ENCODE data around the gene EXOC1. TPM values are rescaled to one million over a fixed set of nuclear protein-coding genes. Genes with fewer than 3 reads are reported as not detected.
A peak's percentile ranks its signal among the peaks of the same experiment; 100 is the strongest.

The EXOC1 gene
- total and polyA plus RNA-seq, 4 donors, result 4.2 to 18.0 (median 8.5) TPM

DNA sequence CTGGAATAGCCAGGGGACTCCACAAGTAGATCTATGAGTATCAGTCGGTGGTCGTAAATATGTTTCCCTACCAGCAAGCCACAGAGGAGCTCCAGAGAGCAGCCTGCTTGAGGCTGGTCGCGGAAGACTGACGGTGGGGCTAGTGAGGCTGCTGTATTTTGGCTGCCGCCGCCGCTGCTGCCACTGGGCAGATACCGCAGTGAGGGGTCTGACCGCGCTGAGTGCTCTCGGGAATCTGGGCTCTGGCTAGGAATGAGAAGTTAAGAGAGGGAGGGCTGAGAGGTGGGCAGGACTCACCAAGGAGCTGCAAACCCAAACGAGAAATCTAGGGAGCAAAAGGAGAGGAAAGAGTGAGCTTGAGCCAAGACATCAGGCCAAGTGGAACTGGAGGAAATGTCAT, 33.8 kb upstream of the EXOC1 start, which contains the start of gene EXOC1L:
Gene EXOC1L (plus strand): TSS at position 157 of the 400 bp plus-strand sequence. CDS start 237 bp downstream, at position 394.
- 10% methylated on average over 13 of the region's 13 CpGs for WGBS
- no peak for TF ChIP-seq NR2F2 (IDR thresholded peaks at IDR 0.05)
- TF ChIP-seq, protein P1, sequence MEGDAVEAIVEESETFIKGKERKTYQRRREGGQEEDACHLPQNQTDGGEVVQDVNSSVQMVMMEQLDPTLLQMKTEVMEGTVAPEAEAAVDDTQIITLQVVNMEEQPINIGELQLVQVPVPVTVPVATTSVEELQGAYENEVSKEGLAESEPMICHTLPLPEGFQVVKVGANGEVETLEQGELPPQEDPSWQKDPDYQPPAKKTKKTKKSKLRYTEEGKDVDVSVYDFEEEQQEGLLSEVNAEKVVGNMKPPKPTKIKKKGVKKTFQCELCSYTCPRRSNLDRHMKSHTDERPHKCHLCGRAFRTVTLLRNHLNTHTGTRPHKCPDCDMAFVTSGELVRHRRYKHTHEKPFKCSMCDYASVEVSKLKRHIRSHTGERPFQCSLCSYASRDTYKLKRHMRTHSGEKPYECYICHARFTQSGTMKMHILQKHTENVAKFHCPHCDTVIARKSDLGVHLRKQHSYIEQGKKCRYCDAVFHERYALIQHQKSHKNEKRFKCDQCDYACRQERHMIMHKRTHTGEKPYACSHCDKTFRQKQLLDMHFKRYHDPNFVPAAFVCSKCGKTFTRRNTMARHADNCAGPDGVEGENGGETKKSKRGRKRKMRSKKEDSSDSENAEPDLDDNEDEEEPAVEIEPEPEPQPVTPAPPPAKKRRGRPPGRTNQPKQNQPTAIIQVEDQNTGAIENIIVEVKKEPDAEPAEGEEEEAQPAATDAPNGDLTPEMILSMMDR (IDR thresholded peaks at IDR 0.05; ENCODE audit: low read depth, low read length, missing input control), result no peak
- TF ChIP-seq HNF4A (conservative IDR thresholded peaks at IDR 0.05), result no peak
- Histone ChIP-seq H3K9ac (ENCODE audit: low read depth in 1 of 2, low read length in 2 of 2) (peak within 1 kb of the TSS in 1 of 2 donors; percentile 2), H3K4me1 (ENCODE audit: control insufficient read depth in 4 of 4, insufficient read depth in 4 of 4, low read length in 3 of 4) (no peaks in the 10 kb centered on the region), H3K27ac (ENCODE audit: low read depth in 1 of 2, low read length in 2 of 2) (no peak within 1 kb of the TSS), H3K9me3 (ENCODE audit: control insufficient read depth in 4 of 4, low read length in 3 of 4) (no peaks in the 10 kb centered on the region), H3K4me3 (ENCODE audit: low read depth in 1 of 3, low read length in 3 of 3) (no peak within 1 kb of the TSS), H3K27me3 (ENCODE audit: control insufficient read depth in 4 of 4, insufficient read depth in 4 of 4, low read length in 3 of 4) (peaks cover 0 to 2% (median 0%) of the 10 kb centered on the region in 4 donors), H3K36me3 (ENCODE audit: control insufficient read depth in 4 of 4, insufficient read depth in 3 of 4, low read depth in 1 of 4, low read length in 3 of 4) (no peaks in the 10 kb centered on the region)
- no peak for DNase-seq (ENCODE audit: low spot score)

DNA sequence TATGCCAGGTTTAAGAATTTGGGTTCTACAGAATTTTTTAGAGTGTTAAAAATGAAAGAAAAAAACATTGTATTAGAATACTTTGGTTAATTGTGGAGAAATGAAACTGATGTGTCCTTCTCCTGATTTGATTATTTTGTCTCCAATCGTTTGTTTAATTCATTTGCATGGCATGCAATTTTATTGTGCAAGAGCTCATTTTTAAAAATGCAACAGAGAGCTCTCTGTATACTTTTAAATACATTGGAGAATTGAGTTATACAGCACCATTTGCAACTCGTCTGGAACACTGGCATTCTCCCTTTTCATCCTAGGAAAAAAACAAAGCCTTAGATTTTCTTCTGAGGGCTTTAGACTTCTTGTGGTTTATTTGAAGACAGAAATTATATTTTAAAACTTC, 33.2 kb upstream of the EXOC1 start:
- H3K27me3 ChIP-seq (ENCODE audit: control insufficient read depth in 4 of 4, insufficient read depth in 4 of 4, low read length in 3 of 4), result peaks cover 0 to 2% (median 0%) of the 10 kb centered on the region in 4 donors
- H3K9ac ChIP-seq (ENCODE audit: low read depth in 1 of 2, low read length in 2 of 2), result peak overlapping the region in 1 of 2 donors; percentile 2
- TF ChIP-seq EGR1 (IDR thresholded peaks at IDR 0.05; ENCODE audit: low read depth in 2 of 2) (no peak), NR2F2 (IDR thresholded peaks at IDR 0.05) (no peak), JUND (IDR thresholded peaks at IDR 0.05) (no peak), HNF4A (conservative IDR thresholded peaks at IDR 0.05) (no peak), SP1 (IDR thresholded peaks at IDR 0.05) (no peak), FOXA1 (IDR thresholded peaks at IDR 0.05) (no peak), GABPA (IDR thresholded peaks at IDR 0.05 in 1 of 2, conservative IDR thresholded peaks at IDR 0.05 in 1 of 2) (no peak), HNF4G (IDR thresholded peaks at IDR 0.05) (no peak), FOXA2 (IDR thresholded peaks at IDR 0.05) (no peak), RXRA (IDR thresholded peaks at IDR 0.05) (no peak), TAF1 (conservative IDR thresholded peaks at IDR 0.05) (no peak), YY1 (IDR thresholded peaks at IDR 0.05) (no peak), RAD21 (IDR thresholded peaks at IDR 0.05) (no peak)
- TF ChIP-seq, protein P2, sequence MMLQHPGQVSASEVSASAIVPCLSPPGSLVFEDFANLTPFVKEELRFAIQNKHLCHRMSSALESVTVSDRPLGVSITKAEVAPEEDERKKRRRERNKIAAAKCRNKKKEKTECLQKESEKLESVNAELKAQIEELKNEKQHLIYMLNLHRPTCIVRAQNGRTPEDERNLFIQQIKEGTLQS (IDR thresholded peaks at IDR 0.05), result no peak
- TF ChIP-seq, protein P3, sequence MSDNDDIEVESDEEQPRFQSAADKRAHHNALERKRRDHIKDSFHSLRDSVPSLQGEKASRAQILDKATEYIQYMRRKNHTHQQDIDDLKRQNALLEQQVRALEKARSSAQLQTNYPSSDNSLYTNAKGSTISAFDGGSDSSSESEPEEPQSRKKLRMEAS (IDR thresholded peaks at IDR 0.05), result no peak
- TF ChIP-seq, protein P4, sequence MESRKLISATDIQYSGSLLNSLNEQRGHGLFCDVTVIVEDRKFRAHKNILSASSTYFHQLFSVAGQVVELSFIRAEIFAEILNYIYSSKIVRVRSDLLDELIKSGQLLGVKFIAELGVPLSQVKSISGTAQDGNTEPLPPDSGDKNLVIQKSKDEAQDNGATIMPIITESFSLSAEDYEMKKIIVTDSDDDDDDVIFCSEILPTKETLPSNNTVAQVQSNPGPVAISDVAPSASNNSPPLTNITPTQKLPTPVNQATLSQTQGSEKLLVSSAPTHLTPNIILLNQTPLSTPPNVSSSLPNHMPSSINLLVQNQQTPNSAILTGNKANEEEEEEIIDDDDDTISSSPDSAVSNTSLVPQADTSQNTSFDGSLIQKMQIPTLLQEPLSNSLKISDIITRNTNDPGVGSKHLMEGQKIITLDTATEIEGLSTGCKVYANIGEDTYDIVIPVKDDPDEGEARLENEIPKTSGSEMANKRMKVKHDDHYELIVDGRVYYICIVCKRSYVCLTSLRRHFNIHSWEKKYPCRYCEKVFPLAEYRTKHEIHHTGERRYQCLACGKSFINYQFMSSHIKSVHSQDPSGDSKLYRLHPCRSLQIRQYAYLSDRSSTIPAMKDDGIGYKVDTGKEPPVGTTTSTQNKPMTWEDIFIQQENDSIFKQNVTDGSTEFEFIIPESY (IDR thresholded peaks at IDR 0.05), result no peak
- TF ChIP-seq, protein P5, sequence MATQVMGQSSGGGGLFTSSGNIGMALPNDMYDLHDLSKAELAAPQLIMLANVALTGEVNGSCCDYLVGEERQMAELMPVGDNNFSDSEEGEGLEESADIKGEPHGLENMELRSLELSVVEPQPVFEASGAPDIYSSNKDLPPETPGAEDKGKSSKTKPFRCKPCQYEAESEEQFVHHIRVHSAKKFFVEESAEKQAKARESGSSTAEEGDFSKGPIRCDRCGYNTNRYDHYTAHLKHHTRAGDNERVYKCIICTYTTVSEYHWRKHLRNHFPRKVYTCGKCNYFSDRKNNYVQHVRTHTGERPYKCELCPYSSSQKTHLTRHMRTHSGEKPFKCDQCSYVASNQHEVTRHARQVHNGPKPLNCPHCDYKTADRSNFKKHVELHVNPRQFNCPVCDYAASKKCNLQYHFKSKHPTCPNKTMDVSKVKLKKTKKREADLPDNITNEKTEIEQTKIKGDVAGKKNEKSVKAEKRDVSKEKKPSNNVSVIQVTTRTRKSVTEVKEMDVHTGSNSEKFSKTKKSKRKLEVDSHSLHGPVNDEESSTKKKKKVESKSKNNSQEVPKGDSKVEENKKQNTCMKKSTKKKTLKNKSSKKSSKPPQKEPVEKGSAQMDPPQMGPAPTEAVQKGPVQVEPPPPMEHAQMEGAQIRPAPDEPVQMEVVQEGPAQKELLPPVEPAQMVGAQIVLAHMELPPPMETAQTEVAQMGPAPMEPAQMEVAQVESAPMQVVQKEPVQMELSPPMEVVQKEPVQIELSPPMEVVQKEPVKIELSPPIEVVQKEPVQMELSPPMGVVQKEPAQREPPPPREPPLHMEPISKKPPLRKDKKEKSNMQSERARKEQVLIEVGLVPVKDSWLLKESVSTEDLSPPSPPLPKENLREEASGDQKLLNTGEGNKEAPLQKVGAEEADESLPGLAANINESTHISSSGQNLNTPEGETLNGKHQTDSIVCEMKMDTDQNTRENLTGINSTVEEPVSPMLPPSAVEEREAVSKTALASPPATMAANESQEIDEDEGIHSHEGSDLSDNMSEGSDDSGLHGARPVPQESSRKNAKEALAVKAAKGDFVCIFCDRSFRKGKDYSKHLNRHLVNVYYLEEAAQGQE (IDR thresholded peaks at IDR 0.05), result no peak
- TF ChIP-seq, protein P1 (IDR thresholded peaks at IDR 0.05; ENCODE audit: low read depth, low read length, missing input control), result no peak
- H3K9me3 ChIP-seq (ENCODE audit: control insufficient read depth in 4 of 4, low read length in 3 of 4), result no peaks in the 10 kb centered on the region
- WGBS, result 37% methylated on average over 2 of the region's 2 CpGs
- DNase-seq (ENCODE audit: low spot score), result no peak
- H3K36me3 ChIP-seq (ENCODE audit: control insufficient read depth in 4 of 4, insufficient read depth in 3 of 4, low read depth in 1 of 4, low read length in 3 of 4), result no peaks in the 10 kb centered on the region
- no peaks in the 10 kb centered on the region for H3K4me1 ChIP-seq (ENCODE audit: control insufficient read depth in 4 of 4, insufficient read depth in 4 of 4, low read length in 3 of 4)
- no peak overlapping the region for H3K4me3 ChIP-seq (ENCODE audit: low read depth in 1 of 3, low read length in 3 of 3)
- H3K27ac ChIP-seq (ENCODE audit: low read depth in 1 of 2, low read length in 2 of 2), result no peak overlapping the region

Data from liver (tissue), 9 donors.